Testis (tissue), 2 donors: ENCODE data around the gene SUPT3H.

Experiments used
- CTCF ChIP-seq, 3 experiments: fragments of 450-650 bp in 2 of 3; fragments of 200-600 bp in 1 of 3; sonication (generic) in 1 of 3; IDR thresholded peaks; one replicate each; pipeline ENCODE4 v1.5.1; 2016 to 2019; ENCODE audit warnings: antibody characterized with exemption in 3 of 3, mild to moderate bottlenecking in 2 of 3, moderate library complexity in 1 of 3
- POLR2A ChIP-seq: fragments of 450-650 bp; IDR thresholded peaks from one replicate; pipeline ENCODE4 v1.6.1; 2017; ENCODE audit warnings: antibody characterized with exemption, mild to moderate bottlenecking, moderate library complexity

- TF ChIP-seq CTCF (IDR thresholded peaks at IDR 0.05) = no peak
- no peak for TF ChIP-seq POLR2A
Observed at GRCh38 chr6:45297320-45297719, 80.4 kb downstream of the SUPT3H start.
